SIG-M5 treated with dmso at 0.1 percent for 504 hours (cell line): ENCODE data around the gene GNL2.

Experiments used
- DNase-seq: peaks from one replicate; lab custom pipeline; 2025; ENCODE audit not compliant: unreplicated experiment; lab: John Stamatoyannopoulos, UW

The GNL2 gene

DNA sequence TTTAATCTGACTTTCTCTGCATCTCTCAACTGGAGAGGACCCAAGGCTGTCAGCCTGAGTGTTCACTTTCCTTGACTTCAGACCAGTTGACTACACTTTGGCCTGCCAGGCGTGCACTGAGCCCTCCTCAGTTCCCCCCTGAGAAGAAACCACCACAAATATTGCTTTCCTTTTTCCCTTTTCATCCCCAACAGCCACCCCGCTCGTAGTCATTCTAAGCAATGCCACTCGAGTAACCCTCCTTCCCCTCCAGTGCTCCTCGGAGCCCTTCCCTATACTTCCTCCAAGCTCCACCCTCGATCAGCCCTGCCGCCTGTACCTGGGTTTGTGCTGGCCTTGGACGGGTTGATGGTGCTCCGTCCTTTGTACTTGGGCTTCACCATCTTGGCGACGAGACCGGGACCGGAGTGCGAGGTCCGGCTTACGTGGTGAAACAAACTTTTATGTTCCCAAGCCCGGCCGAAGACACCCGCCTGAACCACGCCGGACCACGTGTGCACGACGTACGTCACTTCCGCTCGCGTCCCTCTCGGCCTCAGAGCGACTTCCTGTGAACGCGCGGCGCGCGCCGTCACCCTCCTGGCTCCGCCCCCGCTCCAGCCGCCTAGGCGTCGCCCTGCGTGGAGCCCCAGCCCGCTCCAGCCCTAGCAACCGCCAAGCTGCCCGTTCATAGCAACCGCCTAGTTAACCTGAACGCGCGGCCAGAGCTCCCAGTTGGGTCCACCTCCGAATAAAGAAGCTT, at the start of gene GNL2:
Gene GNL2, minus strand, starts transcription at position 498 of the 742 bp plus-strand sequence. Its CDS starts 115 bp downstream, at position 383.
- DNase-seq: peak; percentile 89

DNA sequence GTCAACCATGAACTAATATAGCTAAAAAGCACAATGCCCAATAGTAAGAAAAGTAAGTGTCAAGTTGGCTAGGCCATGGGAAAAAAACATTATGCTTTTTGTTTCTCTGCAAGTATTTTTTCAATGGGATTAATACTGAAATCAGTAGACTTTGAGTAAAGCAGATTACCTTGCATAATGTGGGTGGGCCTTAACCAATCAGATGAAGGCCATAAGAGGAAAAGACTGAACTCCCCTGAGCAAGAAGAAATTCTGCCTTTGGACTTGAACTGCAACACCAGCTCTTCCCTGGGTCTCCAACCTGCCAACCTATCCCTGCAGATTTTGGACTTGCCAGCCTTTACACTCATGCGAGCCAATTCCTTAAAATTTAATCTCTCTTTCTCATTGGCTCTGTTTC, 45.3 kb upstream of the GNL2 start:
- no peak for DNase-seq

DNA sequence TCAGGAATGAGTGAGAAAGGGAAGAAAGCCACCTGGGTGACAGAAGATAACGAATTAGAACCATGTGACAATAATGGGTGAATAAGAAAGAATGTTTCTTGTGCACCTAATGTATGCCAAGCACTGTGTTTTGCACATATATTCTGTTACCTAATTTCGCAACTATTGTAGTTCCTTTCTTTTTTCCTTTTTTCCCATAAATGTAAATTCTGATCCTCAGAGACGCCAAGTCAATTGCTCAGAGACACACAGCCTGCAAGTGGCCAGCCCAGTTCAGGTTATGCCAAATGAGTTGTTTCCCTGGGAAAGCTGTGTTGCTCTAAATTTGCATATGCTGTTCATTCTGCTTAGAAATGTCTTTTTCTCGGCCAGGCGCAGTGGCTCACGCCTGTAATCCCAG, 40.7 kb upstream of the GNL2 start:
- no peak for DNase-seq

DNA sequence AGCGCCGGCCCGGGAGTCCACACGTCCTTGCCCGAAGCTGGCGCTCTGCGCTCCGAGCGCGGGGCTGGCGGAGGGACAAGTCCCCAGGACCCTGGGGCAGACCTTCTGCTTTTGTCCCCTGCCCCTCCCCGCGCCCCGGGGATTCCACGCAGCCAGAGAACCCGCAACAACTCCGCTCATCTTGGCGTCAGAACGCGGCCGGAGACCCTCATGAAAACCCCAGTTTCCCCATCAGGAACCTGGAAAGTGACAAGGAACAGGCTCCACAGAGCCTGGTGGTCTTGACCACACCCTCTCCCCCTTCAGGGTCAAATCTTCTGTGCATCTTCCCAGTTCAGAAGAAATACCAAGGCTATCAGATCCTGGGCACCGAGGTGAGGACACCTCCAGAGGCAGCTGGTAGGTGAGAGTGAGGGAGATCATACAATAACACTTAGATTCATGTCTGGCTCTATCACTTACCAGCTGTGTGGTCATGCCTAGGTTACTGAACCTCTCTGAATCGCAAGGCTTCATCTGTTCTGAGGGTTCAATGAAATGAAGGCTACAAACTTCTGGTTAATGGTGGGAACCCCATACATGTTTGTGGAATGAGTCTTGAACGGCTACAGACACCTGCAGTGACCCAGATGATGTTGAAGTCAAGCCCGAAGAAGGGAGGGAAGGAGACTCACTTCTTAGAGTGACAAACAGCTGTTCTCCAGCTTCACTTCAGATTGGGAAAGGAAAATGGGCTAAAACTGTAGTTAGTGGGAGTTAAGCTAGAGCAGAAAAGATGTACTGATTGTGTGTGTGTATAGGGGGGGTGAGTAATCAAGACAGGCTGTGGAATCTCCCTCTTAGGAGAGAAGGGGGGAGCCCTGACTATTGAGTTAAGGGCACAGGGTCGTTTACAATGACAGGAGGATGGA, 39.5 kb upstream of the GNL2 start:
- no peak for DNase-seq

DNA sequence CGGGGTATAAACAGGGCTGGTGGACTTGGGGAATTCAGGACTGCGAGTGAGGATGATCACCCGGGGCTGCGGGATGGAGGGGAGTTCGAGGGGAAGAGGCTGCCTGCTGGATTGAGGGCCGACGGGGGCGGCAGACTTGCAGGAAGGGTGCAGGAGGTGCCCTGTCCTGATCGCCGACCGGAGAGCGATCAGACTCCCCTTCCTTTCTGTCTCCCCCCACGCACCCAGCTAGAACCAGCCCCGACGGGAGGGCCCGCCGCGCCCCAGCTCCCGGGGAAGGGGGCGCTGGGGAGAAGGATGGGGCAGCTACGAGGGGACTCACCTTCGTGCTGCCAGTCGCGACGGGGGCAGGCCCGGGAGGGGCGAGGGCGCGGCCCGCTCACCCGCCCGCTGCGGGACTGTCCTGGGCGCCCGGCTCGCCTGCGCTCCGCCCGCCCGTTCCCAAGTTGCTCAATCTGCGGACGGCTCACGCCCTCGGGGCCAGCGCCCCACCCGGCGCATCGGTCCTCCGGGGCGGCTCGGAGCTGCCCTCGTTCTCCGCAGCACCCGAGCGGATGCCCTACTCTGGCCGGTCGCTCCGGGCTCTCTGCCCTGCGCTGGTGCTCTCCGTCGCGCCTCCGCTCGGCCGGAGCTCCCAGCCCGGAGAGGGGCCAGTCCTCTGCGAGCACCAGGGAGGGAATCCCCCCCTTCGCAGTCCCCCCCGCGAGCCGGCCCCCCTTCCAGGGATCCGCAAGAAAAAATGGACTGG, 38.7 kb upstream of the GNL2 start, which contains the start of gene RSPO1:
Gene RSPO1, minus strand, starts transcription at position 649 of the 748 bp plus-strand sequence. CDS start 5,231 bp downstream, outside the sequence.
- no peak for DNase-seq

DNA sequence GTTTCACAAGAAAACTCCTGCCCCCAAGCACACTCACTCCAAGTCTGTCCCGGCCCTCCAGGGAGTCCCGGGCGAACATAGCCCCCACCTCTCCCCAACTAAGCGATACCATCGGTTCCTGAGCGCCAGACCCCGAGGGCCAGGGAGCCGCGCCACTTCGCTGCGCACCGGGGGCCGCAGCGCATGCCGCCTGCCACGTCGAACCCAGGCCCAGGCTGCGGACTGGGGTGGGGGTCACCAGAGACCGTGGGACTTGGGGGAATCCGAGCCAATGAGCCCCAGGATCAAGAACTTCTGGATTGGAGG, 38.2 kb upstream of the GNL2 start:
- no peak for DNase-seq

DNA sequence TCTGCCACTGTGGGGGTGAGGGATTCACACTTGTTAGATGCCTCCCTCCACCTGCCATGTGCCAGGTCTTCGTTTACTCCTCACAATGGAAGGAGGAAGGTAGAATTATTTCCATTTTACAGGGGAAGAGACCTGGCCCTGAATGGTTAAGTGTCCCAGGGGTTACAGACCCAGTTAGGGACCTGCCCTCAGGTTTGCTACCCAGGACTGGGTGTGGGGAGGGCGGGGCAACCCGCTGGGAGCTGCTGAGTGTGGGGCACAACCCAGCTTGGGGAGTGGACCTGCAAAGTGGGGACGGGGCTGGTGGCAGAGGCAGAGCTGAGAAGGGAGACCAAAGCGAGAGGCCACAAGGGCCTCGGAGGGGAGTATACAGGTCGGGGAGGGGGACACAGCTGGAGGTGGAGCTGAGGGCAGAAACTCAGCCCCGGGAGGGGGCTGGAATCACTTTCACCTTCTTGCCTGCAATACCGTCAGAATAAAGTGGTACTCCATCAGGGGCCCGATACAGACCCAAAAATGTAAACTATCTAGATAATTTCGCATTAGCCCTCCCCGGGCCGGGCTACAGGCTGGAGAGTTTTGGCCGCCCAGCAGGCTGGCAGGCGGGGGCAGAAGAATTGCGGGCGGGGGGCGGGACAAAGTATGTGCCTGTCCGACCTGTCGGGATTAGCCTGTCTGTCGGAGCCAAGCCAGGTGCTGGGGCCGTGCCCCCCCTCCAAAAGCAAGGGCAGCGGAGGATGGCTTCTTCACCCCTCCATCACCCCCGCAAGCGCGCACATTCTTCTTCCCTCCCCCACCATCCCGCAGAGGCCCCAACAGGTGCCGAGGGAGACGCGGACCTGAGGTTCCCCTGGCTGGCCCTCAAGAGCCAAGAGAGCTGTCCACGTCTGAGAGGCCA, 37.6 kb upstream of the GNL2 start:
- no peak for DNase-seq

DNA sequence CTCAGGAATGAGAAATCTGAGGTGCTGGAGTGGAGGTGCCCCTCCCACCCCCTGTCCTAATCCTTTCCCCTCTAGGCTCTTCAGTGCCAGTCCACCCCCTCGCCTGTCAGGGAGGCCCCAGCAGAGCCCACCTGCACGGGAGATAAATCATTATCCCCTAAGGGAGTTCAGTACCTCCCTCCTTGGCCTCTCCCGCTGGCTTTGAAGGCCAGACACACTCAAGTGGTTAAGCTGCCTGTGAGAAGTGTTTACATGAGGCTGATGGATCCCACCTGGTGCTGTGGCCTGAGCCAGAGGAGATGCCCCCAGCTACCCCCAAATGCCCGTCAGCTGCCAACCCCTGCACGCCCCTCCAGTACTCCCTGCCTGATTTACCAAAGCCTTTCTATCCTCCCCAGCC, 35.3 kb upstream of the GNL2 start:
- no peak for DNase-seq

DNA sequence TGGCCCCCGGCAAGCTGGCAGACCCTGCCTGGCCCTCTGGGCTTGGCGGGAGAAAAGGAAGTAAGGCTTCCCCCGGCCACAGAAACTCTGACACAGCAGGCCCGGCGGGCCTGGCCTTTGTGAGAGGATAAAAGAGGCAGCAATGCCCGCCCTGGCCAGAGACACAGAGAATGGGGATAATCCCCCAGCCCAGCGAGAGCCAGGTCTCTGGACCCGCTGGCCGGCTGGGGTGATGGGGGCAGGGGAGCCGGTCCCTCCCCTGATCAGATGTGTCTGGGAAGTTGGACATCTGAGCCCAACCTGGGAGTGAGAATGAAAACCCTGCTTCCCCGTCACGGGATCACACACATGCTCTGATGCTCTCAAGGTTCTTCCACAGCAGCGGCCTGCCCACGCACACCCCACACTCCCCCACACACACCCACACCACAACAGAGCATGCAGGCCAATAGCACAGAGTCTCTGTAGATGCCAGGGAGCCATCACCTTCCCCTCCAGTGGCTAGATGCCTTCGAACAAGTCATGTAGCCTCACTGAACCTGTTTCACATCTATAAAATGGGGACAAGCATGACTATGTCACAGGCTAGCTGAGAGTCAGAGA, 34.8 kb upstream of the GNL2 start:
- DNase-seq: no peak

DNA sequence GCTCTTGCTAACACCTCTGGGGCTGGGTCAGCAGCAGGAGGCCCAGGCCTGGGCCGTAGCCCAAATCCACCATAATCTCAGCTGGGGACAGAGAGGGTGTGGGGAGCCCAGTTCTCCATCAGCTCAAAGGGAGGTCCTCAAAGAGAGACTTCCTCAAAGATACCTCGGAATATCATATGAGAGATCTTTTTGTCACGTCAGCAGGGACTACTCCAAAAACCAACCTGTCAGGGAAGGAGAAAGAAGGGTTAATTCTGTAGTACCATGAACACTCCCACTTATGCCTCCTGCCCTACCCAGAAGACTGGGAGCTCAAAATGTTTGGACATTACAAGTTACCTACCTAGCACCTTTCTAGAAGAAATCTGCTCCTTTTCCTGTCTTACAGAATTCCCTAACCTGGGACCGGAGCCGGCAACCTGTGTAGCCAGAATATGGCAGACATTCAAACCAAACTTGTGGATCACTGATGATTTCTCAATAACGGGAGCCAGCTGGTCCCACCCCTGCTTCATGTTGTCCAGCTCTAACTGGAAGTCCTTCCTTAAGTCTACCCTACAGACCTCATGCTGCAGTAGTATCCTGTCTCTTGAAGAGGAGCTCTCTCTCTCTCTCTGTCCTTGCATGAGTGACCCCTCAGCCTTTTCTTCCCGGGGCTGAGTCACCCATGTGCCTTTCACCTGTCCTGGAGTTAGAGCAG, 34.1 kb upstream of the GNL2 start:
- no peak for DNase-seq

DNA sequence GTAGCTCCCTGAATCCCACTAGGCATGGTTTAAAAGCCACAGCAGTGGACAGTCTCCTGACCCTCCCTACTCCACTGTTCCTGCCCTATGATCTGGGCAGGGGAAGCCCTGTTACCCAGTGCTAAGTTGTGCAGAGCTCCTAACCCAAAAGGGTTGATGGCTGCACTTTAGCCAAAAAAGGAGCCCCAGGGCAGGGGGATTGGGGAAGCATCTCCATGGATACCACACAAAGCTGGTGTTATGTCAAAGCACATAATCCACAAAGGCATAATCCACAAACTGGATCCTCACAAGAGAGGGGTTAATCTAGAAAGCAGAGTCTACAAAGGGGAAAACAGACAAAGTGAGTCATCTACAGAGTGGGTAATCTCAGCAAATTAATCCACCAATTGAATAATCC, 33.3 kb upstream of the GNL2 start:
- DNase-seq: no peak

DNA sequence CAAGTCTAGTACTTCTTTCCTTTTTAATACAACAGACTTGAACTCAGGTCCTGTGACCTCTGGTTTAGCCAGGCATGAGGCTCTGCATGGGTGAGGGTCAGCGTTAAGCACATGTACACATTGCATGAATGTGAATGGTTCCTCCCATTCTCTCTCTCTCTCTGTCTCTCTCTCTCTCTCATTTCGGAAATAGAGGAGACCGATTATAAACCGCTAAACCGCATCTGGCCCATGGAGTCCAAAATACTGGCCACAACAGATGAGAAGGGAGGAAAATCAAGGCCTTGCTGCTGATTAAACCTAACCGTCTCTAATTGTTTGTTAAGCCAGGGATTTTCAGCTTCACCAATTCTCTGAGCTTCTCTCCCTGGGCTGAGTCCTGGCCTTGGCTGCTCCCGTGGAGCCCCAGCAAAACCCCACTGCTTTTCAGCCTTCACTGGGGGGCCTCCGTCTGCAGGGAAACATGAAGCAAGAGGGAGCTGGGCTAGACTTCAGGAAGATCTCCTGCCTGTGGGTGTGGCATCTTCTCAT, 32.4 kb upstream of the GNL2 start:
- DNase-seq: no peak

DNA sequence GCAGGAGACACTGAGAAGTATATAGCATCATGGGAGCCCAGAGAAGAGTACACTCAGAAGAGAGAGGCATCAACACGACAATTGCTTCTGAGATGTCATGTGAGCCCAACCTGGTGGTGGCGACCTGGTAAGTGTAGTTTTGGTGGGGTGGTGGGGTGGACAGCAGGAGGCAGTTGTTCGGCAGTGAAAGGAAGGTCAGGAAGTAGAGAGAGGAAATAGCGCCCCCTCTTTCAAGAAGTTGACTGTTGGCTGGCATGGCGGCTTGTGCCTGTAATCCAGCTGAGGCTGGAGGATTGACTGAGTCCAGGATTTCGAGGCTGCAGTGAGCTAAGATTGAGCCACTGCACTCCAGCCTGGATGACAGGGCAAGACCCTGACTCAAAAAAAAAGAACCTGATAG, 26.4 kb upstream of the GNL2 start:
- DNase-seq: no peak

DNA sequence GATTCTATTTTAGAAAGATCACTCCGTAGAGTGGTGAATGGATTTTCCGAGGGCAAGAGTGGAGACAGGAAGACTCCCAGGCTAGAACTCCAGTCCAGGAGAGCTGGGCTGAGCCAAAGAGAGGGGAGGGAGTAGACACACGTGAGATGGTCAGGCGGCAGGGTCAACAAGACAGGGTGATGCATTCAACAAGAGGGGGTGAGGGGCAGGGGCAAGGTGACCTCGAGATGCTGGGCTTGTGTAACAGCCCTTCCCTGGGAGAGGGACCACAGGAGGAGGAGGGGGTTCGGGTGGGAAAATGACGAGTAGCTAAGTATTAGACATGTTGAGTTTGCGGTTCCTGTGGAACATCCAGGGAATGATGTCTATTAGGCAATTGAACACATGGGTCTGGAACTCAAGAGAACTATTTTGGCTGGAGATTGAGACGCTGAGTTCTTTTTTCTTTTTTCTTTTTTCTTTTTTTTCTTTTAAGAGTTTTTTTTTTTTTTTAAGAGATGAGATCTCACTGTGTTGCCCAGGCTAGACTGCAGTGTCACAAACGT, 25.7 kb upstream of the GNL2 start:
- DNase-seq: no peak

DNA sequence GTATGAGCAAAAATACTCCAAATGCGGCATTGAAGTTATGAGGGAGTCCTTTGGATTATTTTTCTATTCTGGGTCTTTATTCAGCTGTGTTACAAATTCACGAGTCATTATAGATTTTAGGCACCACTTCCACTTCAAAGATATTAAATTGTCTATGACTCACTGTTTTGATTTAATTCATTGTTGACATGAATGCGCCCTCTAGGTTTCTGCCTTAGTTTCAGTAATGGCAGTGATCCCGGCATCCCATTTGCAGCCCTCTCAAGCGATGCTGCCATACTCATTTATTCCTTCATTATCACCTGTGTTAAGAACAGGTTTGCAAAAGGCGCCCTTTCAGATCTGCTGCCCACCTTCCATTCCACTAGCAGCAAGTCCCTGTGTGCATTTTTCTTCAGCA, 25.0 kb upstream of the GNL2 start:
- no peak for DNase-seq

DNA sequence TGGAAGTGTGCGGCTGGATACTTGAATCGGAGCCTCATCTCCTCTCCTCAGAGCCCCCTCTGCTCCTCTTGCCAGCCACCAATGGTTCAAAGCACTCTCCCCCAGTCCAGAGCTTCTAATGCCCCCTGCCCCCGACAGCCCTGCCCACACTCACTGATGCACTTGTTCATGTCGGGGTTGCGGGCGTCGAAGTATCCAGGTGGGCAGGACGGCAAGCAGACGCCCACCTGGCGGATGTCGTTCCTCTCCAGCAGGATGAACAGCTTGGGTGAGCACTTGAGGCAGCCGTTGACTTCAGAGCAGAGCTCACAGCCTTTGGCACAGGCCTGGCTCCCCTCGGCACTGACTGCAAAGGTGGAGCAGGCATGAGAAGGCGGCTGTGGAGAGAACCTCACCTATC, 20.6 kb upstream of the GNL2 start:
- no peak for DNase-seq

DNA sequence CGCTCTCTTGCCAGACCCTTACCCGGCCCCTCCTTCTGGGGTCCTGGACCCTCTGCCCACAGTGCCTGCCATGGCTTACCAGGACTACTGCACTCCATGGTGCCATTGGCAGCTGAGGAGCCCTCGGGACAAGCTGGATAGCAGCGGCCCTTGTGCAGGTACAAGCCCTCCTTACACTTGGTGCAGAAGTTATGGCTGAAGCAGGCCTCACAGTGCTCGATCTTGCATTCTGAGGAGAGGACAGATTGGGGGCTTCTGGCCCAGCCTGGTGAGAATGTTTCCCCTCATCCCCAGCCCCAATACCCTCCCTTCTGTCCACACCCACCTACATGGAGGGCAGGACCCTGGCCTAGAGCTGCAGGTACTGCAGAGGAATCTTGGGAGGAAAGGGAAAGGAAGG, 18.4 kb upstream of the GNL2 start:
- DNase-seq: no peak

DNA sequence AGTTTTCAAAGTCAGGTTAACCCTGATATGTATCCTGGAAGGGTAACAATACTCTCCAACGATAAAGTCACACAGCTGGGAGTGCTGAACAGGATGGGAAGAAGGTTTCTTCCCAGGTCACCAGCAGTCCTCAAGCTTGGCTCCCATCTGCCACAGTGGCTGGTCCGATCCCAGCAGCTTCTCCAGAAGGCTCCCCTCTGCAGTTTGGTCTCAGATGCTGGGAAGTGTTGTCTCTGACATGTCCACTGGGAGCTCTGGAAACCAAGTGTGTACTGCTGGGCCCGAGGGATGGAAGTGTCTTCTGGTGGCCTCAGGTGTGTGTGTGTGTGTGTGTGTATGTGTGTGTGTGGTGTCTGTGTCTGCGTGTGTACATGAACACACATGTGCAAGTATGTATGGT, 16.4 kb upstream of the GNL2 start:
- DNase-seq: no peak

DNA sequence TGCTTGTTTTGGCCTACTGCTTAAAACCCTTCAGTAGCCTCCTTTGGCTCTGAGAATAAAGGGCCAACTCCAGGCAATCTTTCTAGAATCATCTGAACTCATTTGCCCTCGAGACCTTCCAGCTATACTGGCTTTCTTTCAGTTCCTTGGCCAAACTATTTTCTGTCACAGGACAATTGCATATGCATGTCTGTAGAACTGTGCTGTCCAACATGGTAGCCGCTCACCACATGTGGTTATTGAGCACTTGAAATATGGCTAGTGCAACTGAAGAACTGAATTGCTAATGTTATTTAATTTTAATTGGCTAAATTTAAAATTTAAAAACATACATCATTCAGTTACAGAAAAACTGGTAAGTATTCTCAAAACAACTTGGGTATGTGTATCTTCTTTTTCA, 14.3 kb upstream of the GNL2 start:
- no peak for DNase-seq
